Measurements from ENCODE around the gene RHAG.

GRCh38 chr6:49565261-49565660, 71.4 kb downstream of the RHAG start:
- TF ChIP-seq POLR2A (IDR thresholded peaks at IDR 0.05) (no peak), CTCF (IDR thresholded peaks at IDR 0.05) (no peak)
